Esophagus muscularis mucosa (tissue), 4 donors: ENCODE measurements around the gene NUCB1. TPM values are rescaled to one million over a fixed set of nuclear protein-coding genes. Genes with fewer than 3 reads are reported as not detected.
A peak's percentile ranks its signal among the peaks of the same experiment; 100 is the strongest.

Experiments used
- DNase-seq: peaks from one replicate; pipeline ENCODE4 v3.0.0-alpha.2; 2017; ENCODE audit errors: extremely low spot score
- H3K27ac ChIP-seq, 4 donors: fragments of 200-600 bp; sonication (generic); replicated peaks in 1 of 4; 1 replicate in 3 of 4; 2 replicates in 1 of 4; pipeline ENCODE4 v1.5.1; 2016 to 2019; ENCODE audit warnings: mild to moderate bottlenecking in 1 of 4
- H3K27me3 ChIP-seq, 4 donors: fragments of 200-600 bp; sonication (generic); one replicate each; pipeline versions ENCODE4 v1.5.1 to v1.6.0; 2016 to 2019
- H3K36me3 ChIP-seq, 4 donors: fragments of 200-600 bp; sonication (generic); one replicate each; pipeline ENCODE4 v1.5.1; 2016 to 2019
- H3K4me1 ChIP-seq, 4 donors: fragments of 200-600 bp; sonication (generic); one replicate each; pipeline ENCODE4 v1.5.1; 2016 to 2019
- H3K4me3 ChIP-seq, 4 donors: fragments of 200-600 bp; sonication (generic); 1 replicate in 2 of 4; 2 replicates in 2 of 4; pipeline ENCODE4 v1.5.1; 2016 to 2019; ENCODE audit warnings: mild to moderate bottlenecking in 4 of 4, moderate library complexity in 1 of 4
- H3K9me3 ChIP-seq, 4 donors: fragments of 200-600 bp; sonication (generic); 1 replicate in 3 of 4; 2 replicates in 1 of 4; pipeline ENCODE4 v1.5.1; 2016 to 2019
- EP300 ChIP-seq: sonication (generic); formaldehyde crosslinking; IDR thresholded peaks from one replicate; pipeline ENCODE4 v1.6.1; 2017; ENCODE audit warnings: antibody characterized with exemption
- POLR2A ChIP-seq: fragments of 450-650 bp; IDR thresholded peaks from one replicate; pipeline ENCODE4 v1.6.1; 2017; ENCODE audit warnings: antibody characterized with exemption, moderate library complexity, mild to moderate bottlenecking, low read depth
- POLR2AphosphoS5 ChIP-seq, 2 donors: sonication (generic); formaldehyde crosslinking; IDR thresholded peaks; one replicate each; pipeline ENCODE4 v1.6.1; 2017; ENCODE audit warnings: antibody characterized with exemption in 2 of 2
- WGBS: methylation state at CpG from one replicate; pipeline ENCODE4 v1.1.5; 2018; 5-methylcytosine and 5-hydroxymethylcytosine counted together
- intact Hi-C: fragments of 100-400 bp; cut with DNase I; formaldehyde crosslinking; loops from one replicate; pipeline ENCODE4 v1.15.1; 2023
- total RNA-seq, 4 donors: library from RNA; depleted of rRNA; stranded (reverse); fragments of >200 nt; gene quantifications; one replicate each; pipeline versions ENCODE4 v1.1.0 to v1.2.1, GENCODE V29; 2016
- TF ChIP-seq, protein P1 (sequence below), 3 experiments: fragments of 200-600 bp in 2 of 3; fragments of 450-650 bp in 1 of 3; sonication (generic) in 2 of 3; IDR thresholded peaks; one replicate each; pipeline ENCODE4 v1.5.1; 2017 to 2019; ENCODE audit warnings: antibody characterized with exemption in 3 of 3, mild to moderate bottlenecking in 2 of 3, moderate library complexity in 1 of 3

Gene NUCB1
- total RNA-seq, 4 donors from 2014 or later: 179 to 356 (median 284) TPM

DNA sequence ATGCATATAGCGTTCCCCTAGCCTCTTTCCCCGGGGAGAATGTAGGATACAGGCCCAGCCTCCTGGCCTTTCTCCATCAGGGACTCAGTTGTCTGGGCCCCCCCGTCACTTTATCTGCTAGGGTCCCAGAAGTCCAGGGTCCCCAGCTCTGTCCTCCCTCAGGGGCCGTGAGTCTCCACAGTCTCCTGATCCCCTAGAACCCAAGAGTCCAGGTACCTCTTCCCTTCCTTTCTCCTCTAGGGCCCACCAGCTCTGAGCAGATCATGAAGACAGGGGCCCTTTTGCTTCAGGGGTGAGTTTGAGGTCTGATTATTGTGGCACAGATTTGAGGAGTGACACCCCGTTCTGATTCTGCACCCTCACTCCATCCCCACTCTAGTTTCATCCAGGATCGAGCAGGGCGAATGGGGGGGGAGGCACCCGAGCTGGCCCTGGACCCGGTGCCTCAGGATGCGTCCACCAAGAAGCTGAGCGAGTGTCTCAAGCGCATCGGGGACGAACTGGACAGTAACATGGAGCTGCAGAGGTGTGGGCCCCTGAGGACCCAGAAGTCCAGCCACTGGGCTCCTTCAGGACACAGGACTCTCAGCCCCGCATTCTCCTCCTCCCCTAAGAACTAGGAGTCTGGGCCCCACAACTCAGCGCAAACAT is 55.3 kb downstream of the NUCB1 start:
- no peak for DNase-seq
- Histone ChIP-seq H3K4me1 (peaks cover 13 to 25% (median 23%) of the 10 kb centered on the region in 4 donors), H3K9me3 (no peaks in the 10 kb centered on the region), H3K27ac (peak overlapping the region; percentile 84 to 93 (median 89)), H3K4me3 (peak overlapping the region; percentile 84 to 93 (median 90)), H3K27me3 (no peaks in the 10 kb centered on the region), H3K36me3 (peaks cover 0 to 26% (median 2%) of the 10 kb centered on the region in 4 donors)
- intact Hi-C loops: no loop called here
- TF ChIP-seq, protein P1, sequence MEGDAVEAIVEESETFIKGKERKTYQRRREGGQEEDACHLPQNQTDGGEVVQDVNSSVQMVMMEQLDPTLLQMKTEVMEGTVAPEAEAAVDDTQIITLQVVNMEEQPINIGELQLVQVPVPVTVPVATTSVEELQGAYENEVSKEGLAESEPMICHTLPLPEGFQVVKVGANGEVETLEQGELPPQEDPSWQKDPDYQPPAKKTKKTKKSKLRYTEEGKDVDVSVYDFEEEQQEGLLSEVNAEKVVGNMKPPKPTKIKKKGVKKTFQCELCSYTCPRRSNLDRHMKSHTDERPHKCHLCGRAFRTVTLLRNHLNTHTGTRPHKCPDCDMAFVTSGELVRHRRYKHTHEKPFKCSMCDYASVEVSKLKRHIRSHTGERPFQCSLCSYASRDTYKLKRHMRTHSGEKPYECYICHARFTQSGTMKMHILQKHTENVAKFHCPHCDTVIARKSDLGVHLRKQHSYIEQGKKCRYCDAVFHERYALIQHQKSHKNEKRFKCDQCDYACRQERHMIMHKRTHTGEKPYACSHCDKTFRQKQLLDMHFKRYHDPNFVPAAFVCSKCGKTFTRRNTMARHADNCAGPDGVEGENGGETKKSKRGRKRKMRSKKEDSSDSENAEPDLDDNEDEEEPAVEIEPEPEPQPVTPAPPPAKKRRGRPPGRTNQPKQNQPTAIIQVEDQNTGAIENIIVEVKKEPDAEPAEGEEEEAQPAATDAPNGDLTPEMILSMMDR (IDR thresholded peaks at IDR 0.05): no peak
- no peak for TF ChIP-seq POLR2A
- no peak for TF ChIP-seq EP300
- no peak for TF ChIP-seq POLR2AphosphoS5 (IDR thresholded peaks at IDR 0.05)
- WGBS: 62% methylated on average over 14 of the region's 16 CpGs

DNA sequence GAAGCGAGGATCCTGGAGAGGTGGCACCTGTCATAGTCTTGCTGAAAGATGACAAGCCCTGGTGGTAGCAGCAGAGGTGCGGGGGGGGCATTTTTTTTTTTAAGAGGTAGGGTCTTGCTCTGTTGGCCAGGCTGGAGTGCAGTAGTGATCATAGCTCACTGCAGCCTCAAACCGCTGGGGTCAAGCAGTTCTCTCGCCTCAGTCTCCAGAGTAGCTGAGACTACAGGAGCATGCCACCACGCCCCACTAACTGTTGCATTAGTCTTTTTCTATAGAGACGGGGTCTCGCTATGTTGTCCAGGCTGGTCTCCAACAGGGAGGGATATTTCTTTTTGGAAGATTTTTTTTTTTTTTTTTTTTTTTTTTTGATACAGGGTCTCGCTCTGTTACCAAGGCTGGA is 57.9 kb downstream of the NUCB1 start:
- Histone ChIP-seq H3K27me3 (no peaks in the 10 kb centered on the region), H3K9me3 (no peaks in the 10 kb centered on the region), H3K4me1 (peaks cover 17 to 38% (median 35%) of the 10 kb centered on the region in 4 donors), H3K27ac (no peak overlapping the region), H3K36me3 (peaks cover 0 to 31% (median 3%) of the 10 kb centered on the region in 4 donors), H3K4me3 (no peak overlapping the region)
- whole genome bisulfite sequencing: 96% methylated on average over 8 of the region's 8 CpGs
- DNase-seq: no peak
- TF ChIP-seq POLR2AphosphoS5 (IDR thresholded peaks at IDR 0.05): no peak
- TF ChIP-seq POLR2A: no peak
- no peak for TF ChIP-seq EP300
- TF ChIP-seq, protein P1 (IDR thresholded peaks at IDR 0.05): no peak
- intact Hi-C loops: no loop called here

GRCh38 chr19:48959341-48960239 is 59.5 kb downstream of the NUCB1 start:
- no peak for DNase-seq
- H3K9me3 ChIP-seq: no peaks in the 10 kb centered on the region
- intact Hi-C loops: no loop called here
- H3K4me3 ChIP-seq: no peak overlapping the region
- H3K27ac ChIP-seq: no peak overlapping the region
- TF ChIP-seq POLR2AphosphoS5 (IDR thresholded peaks at IDR 0.05) (no peak), EP300 (no peak), POLR2A (no peak)
- TF ChIP-seq, protein P1 (IDR thresholded peaks at IDR 0.05): no peak
- H3K36me3 ChIP-seq: peaks cover 0 to 31% (median 3%) of the 10 kb centered on the region in 4 donors
- no peaks in the 10 kb centered on the region for H3K27me3 ChIP-seq
- WGBS: 78% methylated on average over 16 of the region's 16 CpGs
- H3K4me1 ChIP-seq: peaks cover 27 to 47% (median 43%) of the 10 kb centered on the region in 4 donors

DNA sequence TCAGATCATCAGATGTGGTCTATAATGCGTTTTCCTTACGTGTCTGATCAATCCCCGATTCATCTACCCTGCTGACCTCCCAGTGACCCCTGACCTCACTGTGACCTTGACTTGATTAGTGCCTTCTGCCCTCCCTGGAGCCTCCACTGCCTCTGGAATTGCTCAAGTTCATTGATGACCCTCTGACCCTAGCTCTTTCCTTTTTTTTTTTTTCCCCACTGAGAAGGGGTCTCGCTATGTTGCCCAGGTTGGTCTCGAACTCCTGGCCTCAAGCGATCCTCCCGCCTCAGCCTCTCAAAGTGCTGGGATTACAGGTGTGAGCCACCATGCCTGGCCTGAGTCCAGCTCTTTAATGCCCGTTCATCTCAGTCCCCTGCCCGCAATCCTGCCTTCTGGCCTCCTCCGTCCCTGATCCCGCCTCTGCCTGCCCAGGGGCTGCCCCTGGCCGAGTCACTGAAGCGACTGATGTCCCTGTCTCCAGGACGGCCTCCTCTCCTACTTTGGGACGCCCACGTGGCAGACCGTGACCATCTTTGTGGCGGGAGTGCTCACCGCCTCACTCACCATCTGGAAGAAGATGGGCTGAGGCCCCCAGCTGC is 61.0 kb downstream of the NUCB1 start:
- peak overlapping the region in 3 of 4 donors; percentile 93 to 94 (median 93) for H3K27ac ChIP-seq
- TF ChIP-seq, protein P1 (IDR thresholded peaks at IDR 0.05): no peak
- no peak for TF ChIP-seq POLR2AphosphoS5 (IDR thresholded peaks at IDR 0.05)
- TF ChIP-seq POLR2A: no peak
- no peak for TF ChIP-seq EP300
- peaks cover 2 to 30% (median 7%) of the 10 kb centered on the region in 4 donors for H3K36me3 ChIP-seq
- no peak overlapping the region for H3K4me3 ChIP-seq
- WGBS: 89% methylated on average over 19 of the region's 19 CpGs
- DNase-seq: no peak
- intact Hi-C loops: no loop called here
- no peaks in the 10 kb centered on the region for H3K27me3 ChIP-seq
- peaks cover 23 to 41% (median 37%) of the 10 kb centered on the region in 4 donors for H3K4me1 ChIP-seq
- H3K9me3 ChIP-seq: no peaks in the 10 kb centered on the region
